RWPE1 (cell line): Measurements from ENCODE around the gene ETHE1.
"Not testable (repeated sequence)": the region's sequence is repeated elsewhere in the genome, so short reads cannot be mapped to it uniquely, and the experiment has no call there.

Experiments
- CTCF ChIA-PET: fragments of 350-600 bp; sonication (Branson Sonifier 250); formaldehyde crosslinking; extraction: SDS; loops from one replicate; lab custom pipeline; 2021; lab: Yijun Ruan, JAX
- POLR2A ChIA-PET: fragments of 400-600 bp; formaldehyde crosslinking; extraction: SDS; loops from one replicate; lab custom pipeline; 2020; ENCODE audit warnings: antibody characterized with exemption; ENCODE audit not compliant: low non-redundant PET; lab: Yijun Ruan, JAX
- DNase-seq: peaks from one replicate; pipeline ENCODE4 v3.0.0; 2012; ENCODE audit warnings: low spot score
- H3K27ac ChIP-seq: fragments of 450-650 bp; 2 replicates; pipeline ENCODE4 v1.5.1; 2017
- CTCF ChIP-seq: fragments of 450-650 bp; conservative IDR thresholded peaks from 2 replicates; pipeline ENCODE4 v1.5.1; 2017; ENCODE audit warnings: low read depth, mild to moderate bottlenecking

The ETHE1 gene

GRCh38 chr19:43525836-43526771 is 897 bp downstream of the ETHE1 start:
- POLR2A ChIA-PET: interaction anchor here (0.5 to 0.6 kb wide), 2 partner anchors 81 to 1450 kb away, joined by 3 read pairs; partner anchors contain the start of gene ZNF574
- peak; percentile 25 for DNase-seq
- CTCF ChIA-PET: interaction anchor here (0.6 to 1.3 kb wide), 3 partner anchors 8 to 284 kb away, joined by 6 to 8 read pairs (median 6); no protein-coding TSS in a partner anchor
- peak overlapping the region; percentile 94 for H3K27ac ChIP-seq
- no peak for TF ChIP-seq CTCF

- TF ChIP-seq CTCF: no peak
- peak; percentile 79 for DNase-seq
- peak overlapping the region; percentile 94 for H3K27ac ChIP-seq
- POLR2A ChIA-PET: interaction anchor here (0.6 to 0.7 kb wide), 4 partner anchors 21 to 1275 kb away, joined by 3 to 4 read pairs (median 3); no protein-coding TSS in a partner anchor
- CTCF ChIA-PET: interaction anchor here (0.6 to 1.3 kb wide), 3 partner anchors 21 to 285 kb away, joined by 3 to 6 read pairs (median 6); no protein-coding TSS in a partner anchor
These were observed 1.8 kb downstream of the ETHE1 start for GRCh38 chr19:43524922-43525835.

GRCh38 chr19:43523696-43524095 is 3.3 kb downstream of the ETHE1 start:
- CTCF ChIA-PET: interaction anchor here (1.4 kb wide), 1 partner anchor 77 kb away, joined by 4 read pairs; no protein-coding TSS in a partner anchor
- DNase-seq, POLR2A ChIA-PET: not testable (repeated sequence)
- peak overlapping the region; percentile 51 for H3K27ac ChIP-seq

GRCh38 chr19:43522929-43523328 is 4.1 kb downstream of the ETHE1 start:
- no peak for TF ChIP-seq CTCF
- DNase-seq: no peak
- peak overlapping the region; percentile 51 for H3K27ac ChIP-seq
- ChIA-PET POLR2A (no interaction called here), CTCF (interaction anchor here (1.4 kb wide), 1 partner anchor 76 kb away, joined by 4 read pairs; no protein-coding TSS in a partner anchor)

GRCh38 chr19:43519436-43520088 is 7.4 kb downstream of the ETHE1 start:
- peak; percentile 88 for DNase-seq
- ChIA-PET POLR2A (interaction anchor here (0.6 kb wide), 1 partner anchor 76 kb away, joined by 3 read pairs; no protein-coding TSS in a partner anchor), CTCF (interaction anchor here (0.6 to 2.2 kb wide), 15 partner anchors 9 to 137 kb away, joined by 3 to 63 read pairs (median 4); partner anchors contain the start of genes LYPD3, PHLDB3 and SRRM5)
- H3K27ac ChIP-seq: peak overlapping the region; percentile 35
- TF ChIP-seq CTCF: peak; percentile 85

GRCh38 chr19:43518051-43518450 is 8.9 kb downstream of the ETHE1 start:
- ChIA-PET POLR2A (no interaction called here), CTCF (interaction anchor here (0.6 to 1.2 kb wide), 3 partner anchors 9 to 402 kb away, joined by 5 to 9 read pairs (median 8); partner anchors contain the start of gene ETHE1)
- no peak for DNase-seq
- TF ChIP-seq CTCF: no peak
- H3K27ac ChIP-seq: no peak overlapping the region

GRCh38 chr19:43512399-43512798 is 14.6 kb downstream of the ETHE1 start:
- CTCF ChIA-PET, H3K27ac ChIP-seq, POLR2A ChIA-PET, DNase-seq: not testable (repeated sequence)
